CD4-positive, alpha-beta memory T cell (primary cell): Measurements from ENCODE around the gene CCDC152. TPM values are rescaled to one million over a fixed set of nuclear protein-coding genes. Genes with fewer than 3 reads are reported as not detected.
"Not testable (repeated sequence)": the region's sequence is repeated elsewhere in the genome, so short reads cannot be mapped to it uniquely, and the experiment has no call there.

ENCODE experiments used
- CTCF ChIA-PET: fragments of 350-600 bp; sonication (Branson Sonifier 250); formaldehyde crosslinking; loops from one replicate; lab custom pipeline; 2021; ENCODE audit warnings: inconsistent platforms; ENCODE audit not compliant: partially characterized antibody; lab: Charles Lee
- POLR2A ChIA-PET: fragments of 350-600 bp; sonication (Branson Sonifier 250); formaldehyde crosslinking; loops from one replicate; lab custom pipeline; 2021; ENCODE audit not compliant: partially characterized antibody; lab: Charles Lee
- DNase-seq, 5 donors: peaks; one replicate each; pipeline versions ENCODE4 v3.0.0 to v3.0.0-alpha.2; 2020 to 2022; ENCODE audit warnings: mixed read lengths in 1 of 5
- H3K27ac ChIP-seq: one replicate; pipeline ENCODE4 v1.7.0; 2013; ENCODE audit warnings: low read depth, low read length
- H3K27me3 ChIP-seq: 2 replicates; pipeline ENCODE4 v1.7.0; 2013; ENCODE audit warnings: mild to moderate bottlenecking, low read length, moderate library complexity; ENCODE audit not compliant: insufficient read depth
- H3K36me3 ChIP-seq: 2 replicates; pipeline ENCODE4 v1.7.0; 2013; ENCODE audit warnings: mild to moderate bottlenecking, low read length, moderate library complexity; ENCODE audit not compliant: insufficient read depth
- H3K4me1 ChIP-seq: 2 replicates; pipeline ENCODE4 v1.7.0; 2013; ENCODE audit warnings: mild to moderate bottlenecking, low read length, moderate library complexity; ENCODE audit not compliant: insufficient read depth
- H3K4me3 ChIP-seq, 2 donors: one replicate each; pipeline ENCODE4 v1.7.0; 2013; ENCODE audit warnings: low read length in 2 of 2, mild to moderate bottlenecking in 1 of 2
- H3K9me3 ChIP-seq, 2 donors: one replicate each; pipeline ENCODE4 v1.7.0; 2013; ENCODE audit warnings: low read length in 2 of 2, control low read depth in 1 of 2; ENCODE audit not compliant: control insufficient read depth in 1 of 2
- H3K27ac Mint-ChIP-seq, 7 donors: one replicate each; pipeline ENCODE4 v1.8.0; 2020 to 2021; ENCODE audit warnings: mixed read lengths in 7 of 7, mild to moderate bottlenecking in 6 of 7, inconsistent platforms in 3 of 7, moderate library complexity in 3 of 7
- H3K27me3 Mint-ChIP-seq, 2 donors: one replicate each; pipeline ENCODE4 v1.8.0; 2020 to 2021; ENCODE audit warnings: mixed read lengths in 2 of 2
- H3K36me3 Mint-ChIP-seq, 2 donors: one replicate each; pipeline ENCODE4 v1.8.0; 2020 to 2021; ENCODE audit warnings: mixed read lengths in 2 of 2, inconsistent platforms in 1 of 2, mild to moderate bottlenecking in 1 of 2
- H3K4me1 Mint-ChIP-seq, 4 donors: one replicate each; pipeline ENCODE4 v1.8.0; 2020 to 2021; ENCODE audit warnings: mixed read lengths in 4 of 4, mild to moderate bottlenecking in 1 of 4
- H3K4me3 Mint-ChIP-seq, 8 donors: one replicate each; pipeline ENCODE4 v1.8.0; 2020 to 2021; ENCODE audit warnings: mixed read lengths in 8 of 8, mild to moderate bottlenecking in 7 of 8, moderate library complexity in 6 of 8, inconsistent platforms in 3 of 8
- H3K9me3 Mint-ChIP-seq, 8 donors: one replicate each; pipeline ENCODE4 v1.8.0; 2020 to 2021; ENCODE audit warnings: mixed read lengths in 8 of 8, mild to moderate bottlenecking in 5 of 8, inconsistent platforms in 3 of 8, moderate library complexity in 1 of 8
- intact Hi-C: fragments of 100-400 bp; cut with micrococcal nuclease; formaldehyde crosslinking; loops from one replicate; pipeline ENCODE4 v1.15.1; 2023
- polyA plus RNA-seq, 2 donors: library from polyadenylated mRNA; unstranded; fragments of 300-500 nt; fragmentation: Illumina TruSeq; gene quantifications; one replicate each; pipeline ENCODE4 v1.2.3, GENCODE V29; 2021
- total RNA-seq, 2 experiments: library from RNA; stranded (reverse); gene quantifications; one replicate each; pipeline ENCODE4 v1.2.3, GENCODE V29; 2021

Gene CCDC152
- total and polyA plus RNA-seq, 4 experiments from 2014 or later, result 1.3 to 6.9 (median 4.1) TPM

- H3K27ac ChIP-seq, H3K27me3 ChIP-seq, H3K36me3 Mint-ChIP-seq, H3K4me3 ChIP-seq, H3K36me3 ChIP-seq, H3K4me3 Mint-ChIP-seq, H3K27me3 Mint-ChIP-seq, H3K9me3 Mint-ChIP-seq, DNase-seq, POLR2A ChIA-PET, H3K4me1 ChIP-seq, intact Hi-C loops, CTCF ChIA-PET, H3K4me1 Mint-ChIP-seq, H3K9me3 ChIP-seq: not testable (repeated sequence)
- H3K27ac Mint-ChIP-seq, result peak overlapping the region in 1 of 7 donors; percentile 8
Observed at GRCh38 chr5:42734531-42735058, 22.0 kb upstream of the CCDC152 start.

DNA sequence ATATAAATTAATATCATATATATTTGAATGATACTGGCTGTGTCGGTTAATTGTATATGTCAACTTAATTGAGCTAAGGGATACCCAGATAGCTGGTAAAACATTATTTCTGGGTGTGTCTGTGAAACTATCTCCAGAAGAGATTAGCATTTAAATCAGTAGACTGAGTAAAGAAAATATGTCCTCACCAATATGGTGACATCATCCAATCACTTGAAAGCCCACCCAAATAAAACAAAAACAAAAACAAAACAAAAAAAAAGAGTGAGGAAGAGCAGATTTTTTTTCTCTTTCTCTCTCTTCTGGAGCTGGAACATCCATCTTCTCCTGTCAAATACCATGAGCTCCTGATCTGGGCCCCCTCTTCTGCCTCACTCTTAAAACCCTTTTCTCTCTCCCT lies 15.7 kb upstream of the CCDC152 start:
- H3K4me1 ChIP-seq, result no peaks in the 10 kb centered on the region
- H3K4me3 ChIP-seq, result no peak overlapping the region
- ChIA-PET POLR2A (no interaction called here), CTCF (interaction anchor here (1.3 kb wide), 1 partner anchor 19 kb away, joined by 3 read pairs; no protein-coding TSS in a partner anchor)
- H3K36me3 Mint-ChIP-seq, result no peaks in the 10 kb centered on the region
- H3K9me3 ChIP-seq, result no peaks in the 10 kb centered on the region
- no peaks in the 10 kb centered on the region for H3K27me3 ChIP-seq
- intact Hi-C loops, result no loop called here
- H3K4me3 Mint-ChIP-seq, result no peak overlapping the region
- DNase-seq, result no peak
- no peak overlapping the region for H3K27ac ChIP-seq
- H3K27me3 Mint-ChIP-seq, result no peaks in the 10 kb centered on the region
- H3K4me1 Mint-ChIP-seq, result no peaks in the 10 kb centered on the region
- no peak overlapping the region for H3K27ac Mint-ChIP-seq
- peaks cover 0 to 10% (median 1%) of the 10 kb centered on the region in 8 donors for H3K9me3 Mint-ChIP-seq
- H3K36me3 ChIP-seq, result no peaks in the 10 kb centered on the region

DNA sequence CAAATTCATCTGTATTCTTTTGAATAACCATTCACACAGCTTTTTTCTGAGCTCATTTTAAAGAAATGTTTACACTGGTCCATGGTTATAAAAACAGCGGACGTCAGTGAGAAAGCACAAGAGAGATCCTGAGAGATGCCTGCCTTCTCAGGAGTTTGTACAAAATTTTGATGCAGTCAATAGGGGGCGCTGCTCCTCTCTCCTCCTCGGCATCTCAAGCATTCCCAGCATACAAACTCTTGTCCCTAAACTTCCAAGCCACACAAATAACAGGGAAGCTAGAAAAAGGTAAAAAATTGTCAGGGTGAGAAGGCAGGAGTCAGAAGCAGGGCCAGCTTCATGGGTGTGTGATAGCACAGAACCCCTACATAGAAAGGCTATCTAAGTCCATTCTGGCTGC lies 11.2 kb upstream of the CCDC152 start:
- POLR2A ChIA-PET, result interaction anchor here (0.9 to 2.7 kb wide), 2 partner anchors 25 to 98 kb away, joined by 3 to 7 read pairs; no protein-coding TSS in a partner anchor
- CTCF ChIA-PET, result interaction anchor here (0.6 to 2.6 kb wide), 6 partner anchors 12 to 24 kb away, joined by 3 to 7 read pairs (median 4); no protein-coding TSS in a partner anchor
- H3K4me3 Mint-ChIP-seq, result no peak overlapping the region

GRCh38 chr5:42745856-42746255 lies 10.8 kb upstream of the CCDC152 start:
- H3K27me3 ChIP-seq, result no peaks in the 10 kb centered on the region
- H3K36me3 ChIP-seq, result no peaks in the 10 kb centered on the region
- Mint-ChIP-seq H3K27me3 (no peaks in the 10 kb centered on the region), H3K4me1 (peaks cover 6 to 21% (median 12%) of the 10 kb centered on the region in 4 donors), H3K9me3 (peaks cover 0 to 7% (median 1%) of the 10 kb centered on the region in 8 donors), H3K4me3 (no peak overlapping the region), H3K36me3 (no peaks in the 10 kb centered on the region), H3K27ac (no peak overlapping the region)
- CTCF ChIA-PET, result interaction anchor here (1.0 to 2.6 kb wide), 5 partner anchors 12 to 24 kb away, joined by 3 to 7 read pairs (median 4); no protein-coding TSS in a partner anchor
- H3K4me1 ChIP-seq, result peaks cover 6% of the 10 kb centered on the region
- no peak overlapping the region for H3K27ac ChIP-seq
- DNase-seq, result no peak
- H3K4me3 ChIP-seq, result no peak overlapping the region
- POLR2A ChIA-PET, result interaction anchor here (2.7 kb wide), 1 partner anchor 25 kb away, joined by 7 read pairs; no protein-coding TSS in a partner anchor
- intact Hi-C loops, result no loop called here
- H3K9me3 ChIP-seq, result no peaks in the 10 kb centered on the region

More for the DNA sequence above, 11.2 kb upstream of the CCDC152 start:
- Mint-ChIP-seq H3K27ac (no peak overlapping the region), H3K27me3 (no peaks in the 10 kb centered on the region), H3K36me3 (no peaks in the 10 kb centered on the region), H3K9me3 (peaks cover 0 to 6% (median 1%) of the 10 kb centered on the region in 8 donors), H3K4me1 (peaks cover 6 to 21% (median 12%) of the 10 kb centered on the region in 4 donors)
- H3K36me3 ChIP-seq, result no peaks in the 10 kb centered on the region
- no peak overlapping the region for H3K4me3 ChIP-seq
- no peaks in the 10 kb centered on the region for H3K27me3 ChIP-seq
- no peak for DNase-seq
- no peak overlapping the region for H3K27ac ChIP-seq
- no peaks in the 10 kb centered on the region for H3K9me3 ChIP-seq
- H3K4me1 ChIP-seq, result peaks cover 6% of the 10 kb centered on the region
- intact Hi-C loops, result no loop called here

DNA sequence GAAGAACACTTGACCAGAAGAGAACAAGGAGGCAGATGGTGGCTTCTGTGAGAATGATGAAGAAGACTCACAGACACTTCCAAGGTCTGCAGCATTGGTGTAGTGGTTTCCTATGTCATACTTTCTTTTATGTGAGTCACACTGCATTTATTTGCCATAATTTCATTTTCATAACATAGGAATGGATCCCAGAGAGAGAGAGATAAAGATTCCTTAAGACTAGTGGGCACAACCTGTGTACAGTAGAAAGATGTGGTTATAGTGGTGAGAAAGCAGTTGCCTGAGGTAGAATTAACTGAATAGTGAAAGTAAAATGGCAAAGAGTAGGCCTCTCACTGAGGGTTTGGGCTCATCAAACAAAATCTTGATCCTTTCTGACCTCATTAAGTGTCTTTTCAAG lies 7.6 kb upstream of the CCDC152 start:
- no peaks in the 10 kb centered on the region for H3K36me3 Mint-ChIP-seq
- H3K27ac Mint-ChIP-seq, result peak overlapping the region in 4 of 7 donors; percentile 9 to 77 (median 54)
- POLR2A ChIA-PET, result no interaction called here
- Histone ChIP-seq H3K4me1 (peaks cover 6% of the 10 kb centered on the region), H3K27me3 (no peaks in the 10 kb centered on the region), H3K36me3 (no peaks in the 10 kb centered on the region), H3K27ac (no peak overlapping the region), H3K9me3 (no peaks in the 10 kb centered on the region), H3K4me3 (no peak overlapping the region)
- peak overlapping the region in 4 of 8 donors; percentile 17 to 43 (median 26) for H3K4me3 Mint-ChIP-seq
- intact Hi-C loops, result no loop called here
- DNase-seq, result peak in 4 of 5 donors; percentile 12 to 27 (median 18)
- peaks cover 6 to 21% (median 12%) of the 10 kb centered on the region in 4 donors for H3K4me1 Mint-ChIP-seq
- H3K9me3 Mint-ChIP-seq, result peaks cover 0 to 4% (median 0%) of the 10 kb centered on the region in 8 donors
- CTCF ChIA-PET, result no interaction called here
- H3K27me3 Mint-ChIP-seq, result no peaks in the 10 kb centered on the region

- intact Hi-C loops, result no loop called here
- ChIA-PET CTCF (no interaction called here), POLR2A (no interaction called here)
- no peak overlapping the region for H3K27ac Mint-ChIP-seq
- peaks cover 6% of the 10 kb centered on the region for H3K4me1 ChIP-seq
- peaks cover 2 to 3% of the 10 kb centered on the region in 2 donors for H3K27me3 Mint-ChIP-seq
- H3K9me3 Mint-ChIP-seq, result peaks cover 0 to 3% (median 0%) of the 10 kb centered on the region in 8 donors
- peaks cover 6 to 21% (median 12%) of the 10 kb centered on the region in 4 donors for H3K4me1 Mint-ChIP-seq
- H3K27ac ChIP-seq, result no peak overlapping the region
- H3K4me3 Mint-ChIP-seq, result peak overlapping the region in 1 of 8 donors; percentile 24
- H3K9me3 ChIP-seq, result no peaks in the 10 kb centered on the region
- no peaks in the 10 kb centered on the region for H3K36me3 ChIP-seq
- no peak for DNase-seq
- H3K27me3 ChIP-seq, result no peaks in the 10 kb centered on the region
- H3K36me3 Mint-ChIP-seq, result no peaks in the 10 kb centered on the region
- H3K4me3 ChIP-seq, result no peak overlapping the region
Observed at GRCh38 chr5:42750507-42750906, 6.1 kb upstream of the CCDC152 start.

DNA sequence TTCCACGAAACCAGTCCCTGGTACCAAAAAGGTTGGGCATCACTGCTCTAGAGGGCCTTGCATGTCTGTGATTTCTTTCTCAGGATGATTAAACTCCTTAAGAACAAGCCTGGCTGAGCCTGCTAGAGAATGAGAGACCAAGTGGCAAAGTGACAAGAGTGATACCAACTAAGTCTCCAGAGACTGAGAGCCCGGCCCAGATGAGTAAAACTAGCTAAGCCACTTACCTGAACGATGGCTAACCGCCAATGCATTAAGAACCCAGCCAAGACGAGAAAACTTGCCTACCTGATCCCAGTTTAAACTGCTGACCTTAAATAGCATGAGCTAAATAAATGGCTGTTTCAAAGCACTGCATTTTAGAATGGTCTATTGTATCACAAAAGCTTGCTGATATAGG lies 5.6 kb upstream of the CCDC152 start:
- Mint-ChIP-seq H3K9me3 (peaks cover 0 to 3% (median 0%) of the 10 kb centered on the region in 8 donors), H3K27me3 (peaks cover 2 to 3% of the 10 kb centered on the region in 2 donors), H3K36me3 (no peaks in the 10 kb centered on the region), H3K4me1 (peaks cover 6 to 21% (median 12%) of the 10 kb centered on the region in 4 donors), H3K4me3 (no peak overlapping the region), H3K27ac (peak overlapping the region in 1 of 7 donors; percentile 9)
- ChIA-PET POLR2A (interaction anchor here (1.1 kb wide), 1 partner anchor 135 kb away, joined by 3 read pairs; no protein-coding TSS in a partner anchor), CTCF (no interaction called here)
- Histone ChIP-seq H3K9me3 (no peaks in the 10 kb centered on the region), H3K27me3 (no peaks in the 10 kb centered on the region), H3K4me1 (peaks cover 6% of the 10 kb centered on the region), H3K27ac (no peak overlapping the region), H3K4me3 (no peak overlapping the region), H3K36me3 (no peaks in the 10 kb centered on the region)
- no peak for DNase-seq
- intact Hi-C loops, result no loop called here
